ENCODE measurements around the gene TAF1B.

The TAF1B gene

DNA sequence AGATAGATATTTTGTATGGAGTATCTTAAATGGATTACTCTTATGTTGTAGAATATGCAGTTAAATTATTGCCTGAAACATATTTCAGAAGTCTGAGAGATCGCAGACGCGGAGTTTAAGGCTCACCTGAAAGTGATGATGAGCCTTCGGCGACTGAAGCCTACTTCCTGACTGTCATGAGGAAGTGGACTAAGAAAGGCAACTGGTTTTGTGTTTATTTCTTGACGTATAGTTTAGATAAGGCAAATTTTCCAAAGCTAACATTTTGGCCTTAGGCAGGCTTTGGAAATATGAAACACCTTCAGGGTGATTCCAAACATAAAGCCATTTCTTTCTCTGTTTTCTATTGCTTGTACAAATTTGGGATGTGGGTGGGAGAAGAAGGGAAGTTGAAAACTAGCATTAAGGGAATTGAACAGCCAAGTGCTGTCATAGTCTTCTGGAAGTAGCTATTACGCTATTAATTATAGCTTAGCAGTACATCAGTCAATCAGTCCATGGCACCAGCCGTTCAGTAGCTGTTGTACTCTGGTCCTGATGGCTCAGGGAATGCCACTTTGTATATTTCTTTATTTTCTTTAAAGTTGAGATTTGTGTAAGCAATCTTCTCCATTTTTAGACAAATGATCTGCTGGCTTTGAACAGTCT is 109.7 kb downstream of the TAF1B start:
- H3K36me3 ChIP-seq = no peaks in the 10 kb centered on the region
- no peaks in the 10 kb centered on the region; the same call in 1 of the 2 replicates for H3K4me1 ChIP-seq
- DNase-seq = no peak
- TF ChIP-seq, protein P1, sequence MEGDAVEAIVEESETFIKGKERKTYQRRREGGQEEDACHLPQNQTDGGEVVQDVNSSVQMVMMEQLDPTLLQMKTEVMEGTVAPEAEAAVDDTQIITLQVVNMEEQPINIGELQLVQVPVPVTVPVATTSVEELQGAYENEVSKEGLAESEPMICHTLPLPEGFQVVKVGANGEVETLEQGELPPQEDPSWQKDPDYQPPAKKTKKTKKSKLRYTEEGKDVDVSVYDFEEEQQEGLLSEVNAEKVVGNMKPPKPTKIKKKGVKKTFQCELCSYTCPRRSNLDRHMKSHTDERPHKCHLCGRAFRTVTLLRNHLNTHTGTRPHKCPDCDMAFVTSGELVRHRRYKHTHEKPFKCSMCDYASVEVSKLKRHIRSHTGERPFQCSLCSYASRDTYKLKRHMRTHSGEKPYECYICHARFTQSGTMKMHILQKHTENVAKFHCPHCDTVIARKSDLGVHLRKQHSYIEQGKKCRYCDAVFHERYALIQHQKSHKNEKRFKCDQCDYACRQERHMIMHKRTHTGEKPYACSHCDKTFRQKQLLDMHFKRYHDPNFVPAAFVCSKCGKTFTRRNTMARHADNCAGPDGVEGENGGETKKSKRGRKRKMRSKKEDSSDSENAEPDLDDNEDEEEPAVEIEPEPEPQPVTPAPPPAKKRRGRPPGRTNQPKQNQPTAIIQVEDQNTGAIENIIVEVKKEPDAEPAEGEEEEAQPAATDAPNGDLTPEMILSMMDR (IDR thresholded peaks at IDR 0.05; ENCODE audit: low read depth, low read length) = no peak
- no peak overlapping the region for H3K4me3 ChIP-seq (ENCODE audit: low read depth, low read length)
- no peaks in the 10 kb centered on the region for H3K9me3 ChIP-seq
- H3K27me3 ChIP-seq = peaks cover 5% of the 10 kb centered on the region; the same call in 1 of the 2 replicates

DNA sequence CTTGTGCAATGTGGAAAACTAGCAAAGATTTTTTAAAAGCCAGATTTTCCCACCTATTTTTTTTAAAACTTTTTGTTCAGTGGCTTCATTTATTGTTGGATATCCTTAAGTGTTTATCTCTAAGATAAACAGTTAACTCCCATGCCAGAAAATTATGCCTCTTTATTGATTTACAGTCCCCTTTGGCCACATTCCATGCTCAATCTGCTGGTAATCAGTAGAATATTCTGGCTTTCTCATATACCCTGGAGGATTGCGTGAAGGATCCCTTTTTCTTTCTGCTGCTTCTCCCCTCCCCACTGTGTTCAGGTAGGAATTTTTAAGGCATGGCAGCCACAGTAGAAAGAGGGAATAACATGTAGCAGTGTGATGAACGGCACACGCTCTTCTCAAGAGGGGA is 110.9 kb downstream of the TAF1B start:
- peaks cover 5% of the 10 kb centered on the region; the same call in 1 of the 2 replicates for H3K27me3 ChIP-seq
- H3K4me1 ChIP-seq = no peaks in the 10 kb centered on the region; the same call in 1 of the 2 replicates
- DNase-seq = no peak
- H3K4me3 ChIP-seq (ENCODE audit: low read depth, low read length) = no peak overlapping the region
- TF ChIP-seq, protein P1 (IDR thresholded peaks at IDR 0.05; ENCODE audit: low read depth, low read length) = no peak
- no peaks in the 10 kb centered on the region for H3K36me3 ChIP-seq
- H3K9me3 ChIP-seq = no peaks in the 10 kb centered on the region

DNA sequence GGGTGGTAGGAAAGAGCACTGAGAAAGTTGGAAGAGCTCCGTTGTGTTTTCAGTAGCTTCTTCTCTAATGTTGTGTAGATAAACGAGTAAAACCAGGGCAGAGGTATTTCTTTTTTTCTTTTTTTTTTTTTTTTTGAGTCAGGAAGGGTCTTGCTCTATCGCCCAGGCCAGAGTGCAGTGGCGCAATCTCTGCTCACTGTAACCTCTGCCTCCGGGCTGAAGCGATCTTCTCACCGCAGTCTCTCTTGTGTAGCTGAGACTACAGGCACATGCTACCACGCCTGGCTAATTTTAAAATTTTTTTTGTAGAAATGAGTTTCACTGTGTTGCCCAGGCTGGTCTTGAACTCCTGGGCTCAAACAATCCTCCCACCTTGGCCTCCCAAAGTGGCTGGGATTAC is 114.8 kb downstream of the TAF1B start:
- TF ChIP-seq, protein P1 (IDR thresholded peaks at IDR 0.05; ENCODE audit: low read depth, low read length) = no peak
- no peaks in the 10 kb centered on the region for H3K9me3 ChIP-seq
- no peak overlapping the region for H3K4me3 ChIP-seq (ENCODE audit: low read depth, low read length)
- no peaks in the 10 kb centered on the region for H3K36me3 ChIP-seq
- no peak for DNase-seq
- peaks cover 8% of the 10 kb centered on the region for H3K4me1 ChIP-seq
- H3K27me3 ChIP-seq = no peaks in the 10 kb centered on the region

DNA sequence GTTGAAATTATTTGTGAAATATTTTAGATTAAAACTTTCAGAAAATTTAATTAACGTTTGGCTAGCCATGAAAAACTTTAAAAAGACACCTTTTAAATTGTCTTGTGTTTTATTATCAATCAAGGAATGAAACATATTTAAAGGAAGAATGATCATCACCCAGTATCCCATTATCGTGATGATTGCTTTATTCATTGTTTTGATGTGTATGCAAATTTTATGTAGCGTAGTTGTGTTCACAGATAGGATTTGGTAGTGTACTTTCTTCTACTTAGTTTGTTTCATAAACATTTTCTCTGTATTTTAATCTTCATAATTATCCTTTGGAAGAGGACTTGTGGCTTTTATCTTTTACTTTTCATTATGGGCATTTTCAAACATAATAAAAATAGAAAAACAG is 116.0 kb downstream of the TAF1B start:
- Histone ChIP-seq H3K27me3 (no peaks in the 10 kb centered on the region), H3K4me1 (peaks cover 8% of the 10 kb centered on the region), H3K36me3 (no peaks in the 10 kb centered on the region), H3K4me3 (ENCODE audit: low read depth, low read length) (no peak overlapping the region), H3K9me3 (no peaks in the 10 kb centered on the region)
- no peak for DNase-seq
- TF ChIP-seq, protein P1 (IDR thresholded peaks at IDR 0.05; ENCODE audit: low read depth, low read length) = no peak

DNA sequence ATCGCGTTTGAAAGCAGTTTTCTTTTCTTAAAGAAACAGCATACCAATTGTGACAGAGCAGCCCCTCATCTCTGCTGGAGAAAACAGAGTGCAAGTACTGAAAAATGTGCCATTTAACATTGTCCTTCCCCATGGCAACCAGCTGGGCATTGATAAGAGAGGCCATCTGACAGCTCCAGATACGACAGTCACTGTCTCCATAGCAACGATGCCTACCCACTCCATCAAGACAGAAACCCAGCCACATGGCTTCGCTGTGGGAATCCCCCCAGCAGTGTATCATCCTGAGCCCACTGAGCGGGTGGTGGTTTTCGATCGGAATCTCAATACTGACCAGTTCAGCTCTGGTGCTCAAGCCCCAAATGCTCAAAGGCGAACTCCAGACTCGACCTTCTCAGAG is 117.7 kb downstream of the TAF1B start:
- Histone ChIP-seq H3K4me1 (peaks cover 8% of the 10 kb centered on the region), H3K9me3 (no peaks in the 10 kb centered on the region), H3K36me3 (no peaks in the 10 kb centered on the region), H3K4me3 (ENCODE audit: low read depth, low read length) (no peak overlapping the region), H3K27me3 (no peaks in the 10 kb centered on the region)
- TF ChIP-seq, protein P1 (IDR thresholded peaks at IDR 0.05; ENCODE audit: low read depth, low read length) = no peak
- DNase-seq = peak; percentile 70

DNA sequence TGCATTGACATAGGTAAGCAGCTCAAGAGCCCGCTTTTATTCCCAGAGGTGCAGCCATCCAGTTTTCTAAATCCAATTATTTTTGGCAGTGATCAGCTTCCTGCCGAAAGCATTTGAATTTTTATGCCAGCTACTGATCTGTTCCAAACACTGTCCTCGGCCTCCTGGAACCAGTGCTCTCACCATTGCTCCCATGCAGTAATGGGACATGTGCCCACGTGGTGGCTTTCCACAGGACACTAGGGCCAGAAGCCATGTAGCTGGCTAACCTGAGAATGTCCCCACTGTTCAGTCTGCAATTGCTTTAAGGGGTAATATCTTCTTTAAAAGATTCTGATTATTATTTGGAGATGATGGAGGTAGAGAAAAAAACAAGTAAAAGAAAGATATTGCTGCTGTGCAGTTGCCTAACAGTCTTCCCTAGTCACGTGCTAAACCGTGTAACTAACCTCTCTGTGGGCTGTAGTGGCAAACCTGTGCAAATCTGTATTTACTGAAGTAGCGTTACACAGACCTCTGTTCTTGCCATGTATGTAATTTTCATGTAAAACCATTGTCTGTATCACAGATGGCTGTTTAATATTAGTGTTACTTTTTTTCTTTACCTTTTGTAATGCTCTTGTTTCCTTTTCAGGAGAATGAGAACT is 121.2 kb downstream of the TAF1B start:
- Histone ChIP-seq H3K36me3 (no peaks in the 10 kb centered on the region), H3K9me3 (no peaks in the 10 kb centered on the region)

More for the DNA sequence above, 121.2 kb downstream of the TAF1B start:
- TF ChIP-seq, protein P1 (IDR thresholded peaks at IDR 0.05; ENCODE audit: low read depth, low read length) = no peak
- Histone ChIP-seq H3K27me3 (no peaks in the 10 kb centered on the region), H3K4me1 (peaks cover 12% of the 10 kb centered on the region), H3K4me3 (ENCODE audit: low read depth, low read length) (no peak overlapping the region)
- no peak for DNase-seq

All from BE2C (cell line).